Measurements from ENCODE around the gene ATP1B2. TPM values are rescaled to one million over a fixed set of nuclear protein-coding genes. Genes with fewer than 3 reads are reported as not detected.
A peak's percentile ranks its signal among the peaks of the same experiment; 100 is the strongest.

Gene ATP1B2
- total and polyA plus RNA-seq, 9 of the 15 experiments (the other 6 are each of a cell fraction or from before 2014, with no cell fraction given): 0.23 to 6.0 (median 0.99) TPM

DNA sequence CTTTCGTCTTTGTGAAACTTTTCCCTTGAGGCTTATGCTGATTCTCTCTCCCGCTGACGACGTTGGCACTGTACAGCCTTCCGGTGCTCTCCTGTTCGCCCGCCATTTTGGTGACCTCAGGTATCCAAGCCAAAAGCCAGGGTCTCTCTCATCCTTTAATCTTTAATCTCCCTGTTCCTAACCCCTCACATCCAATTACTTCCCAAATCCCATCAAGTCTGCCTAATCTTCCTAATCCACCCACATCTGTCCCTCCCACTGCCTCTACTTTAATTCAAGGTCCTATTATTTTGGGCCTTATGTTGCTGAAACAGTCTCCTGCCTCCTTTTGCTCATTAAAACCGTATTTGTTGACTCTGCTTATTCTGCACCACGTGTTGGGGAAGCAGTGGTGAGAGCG lies 44.9 kb downstream of the ATP1B2 start:
- H4K20me1 ChIP-seq (replicated peaks; ENCODE audit: control insufficient read depth, insufficient read depth, low read length): no peaks in the 10 kb centered on the region
- ChIA-PET POLR2A (interaction anchor here (1.0 kb wide), 1 partner anchor 9 kb away, joined by 7 read pairs; no protein-coding TSS in a partner anchor), CTCF (ENCODE audit: low intra/inter-chr PET ratio) (no interaction called here)
- FAIRE-seq (no peak), DNase-seq (ENCODE audit: extremely low read depth in 1 of 4, low spot score in 3 of 4) (no peak), ATAC-seq (no peak)
- H3K9ac ChIP-seq (ENCODE audit: insufficient read depth in 1 of 2, low read depth in 2 of 2, low read length in 2 of 2): no peak overlapping the region; a peak in 1 of 4 replicates
- H3K4me3 ChIP-seq: no peak overlapping the region
- intact Hi-C loops (cut with micrococcal nuclease): no loop called here
- WGBS (ENCODE audit: insufficient coverage, low coverage, missing lambda C conversion rate): 95% methylated on average over 10 of the region's 10 CpGs
- no peaks in the 10 kb centered on the region for H3K9me3 ChIP-seq (replicated peaks; ENCODE audit: control insufficient read depth, insufficient read depth, low read depth, low read length)
- in situ Hi-C loops (cut with MboI): no loop called here
- no peak overlapping the region for H3K4me2 ChIP-seq (ENCODE audit: insufficient read depth, low read length)
- peaks cover 16% of the 10 kb centered on the region; the same call in 1 of the 3 replicates for H3K36me3 ChIP-seq (ENCODE audit: control insufficient read depth, insufficient read depth, low read length)
- H3K9me1 ChIP-seq (ENCODE audit: control insufficient read depth, insufficient read depth, low read length): no peaks in the 10 kb centered on the region
- peaks cover under 1 to 2% of the 10 kb centered on the region in 2 experiments; a peak in 3 of 5 replicates for H3K4me1 ChIP-seq (replicated peaks in 1 of 2; ENCODE audit: control insufficient read depth in 2 of 2, insufficient read depth in 2 of 2, low read length in 2 of 2)
- no peaks in the 10 kb centered on the region for H3K79me2 ChIP-seq (ENCODE audit: control insufficient read depth, insufficient read depth, low read length)
- TF ChIP-seq ZNF57 (CRISPR knock-in tag; IDR thresholded peaks at IDR 0.05): no peak
- no peak overlapping the region for H3K27ac ChIP-seq (ENCODE audit: extremely low read depth, low read depth, low read length)
- H3K27me3 ChIP-seq (ENCODE audit: control insufficient read depth in 2 of 2, insufficient read depth in 2 of 2, low read length in 2 of 2): no peaks in the 10 kb centered on the region
- H2AFZ ChIP-seq (ENCODE audit: low read depth, low read length): no peak overlapping the region
- BruUV-seq (replicated peaks): TSS peak; percentile 31

DNA sequence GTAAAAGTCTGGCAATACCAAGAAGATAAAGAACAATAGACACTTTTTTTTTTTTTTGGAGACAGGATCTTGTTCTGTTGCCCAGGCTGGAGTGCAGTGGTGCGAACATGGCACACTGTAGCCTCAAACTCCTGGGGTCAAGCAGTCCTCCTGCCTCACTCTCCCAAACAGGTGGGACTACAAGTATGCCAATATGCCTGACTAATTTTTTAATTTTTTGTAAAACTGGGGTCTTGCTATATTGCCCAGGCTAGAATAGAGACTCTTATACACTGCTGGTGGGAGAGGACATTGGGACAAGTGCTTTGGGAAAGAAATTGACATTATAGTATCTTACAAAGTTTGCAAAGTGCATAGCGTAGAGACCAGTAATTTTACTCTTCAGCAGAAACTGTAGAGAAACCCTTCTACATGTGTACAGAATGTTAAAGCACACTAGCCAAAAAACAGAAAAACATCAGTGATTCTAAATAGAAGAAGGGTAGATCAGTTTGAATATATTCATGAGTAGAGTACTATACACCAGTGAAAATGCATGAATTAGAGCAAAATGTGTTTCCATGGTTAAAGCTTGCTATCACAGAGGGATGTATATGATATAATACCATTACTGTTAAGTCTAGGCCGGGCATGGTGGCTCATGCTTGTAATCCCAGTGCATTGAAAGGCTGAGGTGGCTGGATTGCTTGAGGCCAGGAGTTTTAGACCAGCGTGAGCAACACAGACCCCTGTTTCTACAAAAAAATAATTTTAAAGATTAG lies 47.3 kb downstream of the ATP1B2 start:
- ATAC-seq (no peak), DNase-seq (ENCODE audit: extremely low read depth in 1 of 4, low spot score in 3 of 4) (no peak), FAIRE-seq (no peak)
- Histone ChIP-seq H3K4me1 (replicated peaks in 1 of 2; ENCODE audit: control insufficient read depth in 2 of 2, insufficient read depth in 2 of 2, low read length in 2 of 2) (peaks cover 0 to 3% of the 10 kb centered on the region in 2 experiments; a peak in 3 of 5 replicates), H3K79me2 (ENCODE audit: control insufficient read depth, insufficient read depth, low read length) (no peaks in the 10 kb centered on the region), H3K36me3 (ENCODE audit: control insufficient read depth, insufficient read depth, low read length) (peaks cover 16% of the 10 kb centered on the region; the same call in 1 of the 3 replicates), H3K9me1 (ENCODE audit: control insufficient read depth, insufficient read depth, low read length) (no peaks in the 10 kb centered on the region), H3K27me3 (ENCODE audit: control insufficient read depth in 2 of 2, insufficient read depth in 2 of 2, low read length in 2 of 2) (no peaks in the 10 kb centered on the region), H3K4me2 (ENCODE audit: insufficient read depth, low read length) (no peak overlapping the region), H3K9me3 (replicated peaks; ENCODE audit: control insufficient read depth, insufficient read depth, low read depth, low read length) (no peaks in the 10 kb centered on the region), H2AFZ (ENCODE audit: low read depth, low read length) (no peak overlapping the region), H3K9ac (ENCODE audit: insufficient read depth in 1 of 2, low read depth in 2 of 2, low read length in 2 of 2) (no peak overlapping the region), H4K20me1 (replicated peaks; ENCODE audit: control insufficient read depth, insufficient read depth, low read length) (no peaks in the 10 kb centered on the region), H3K27ac (ENCODE audit: extremely low read depth, low read depth, low read length) (no peak overlapping the region), H3K4me3 (no peak overlapping the region)
- ChIA-PET POLR2A (no interaction called here), CTCF (ENCODE audit: low intra/inter-chr PET ratio) (no interaction called here)
- no TSS peak for BruUV-seq (replicated peaks)
- in situ Hi-C loops (cut with MboI): no loop called here
- WGBS (ENCODE audit: insufficient coverage, low coverage, missing lambda C conversion rate): 90% methylated on average over 4 of the region's 4 CpGs
- intact Hi-C loops (cut with micrococcal nuclease): no loop called here
- peak; percentile 41 for TF ChIP-seq ZNF146 (CRISPR knock-in tag; IDR thresholded peaks at IDR 0.05; ENCODE audit: unreplicated experiment)
- no peak for TF ChIP-seq THRB (CRISPR knock-in tag; conservative IDR thresholded peaks at IDR 0.05)
- TF ChIP-seq ZNF121 (CRISPR knock-in tag; conservative IDR thresholded peaks at IDR 0.05): peak; percentile 41; the same call in 1 of the 2 replicates
